ENCODE results near the gene LGALS1.

The LGALS1 gene

GRCh38 chr22:37725551-37726240 is 50.3 kb downstream of the LGALS1 start:
- DNase-seq (ENCODE audit: low read depth) = no peak

GRCh38 chr22:37726241-37726887 is 50.9 kb downstream of the LGALS1 start:
- no peak for DNase-seq (ENCODE audit: low read depth)

- DNase-seq (ENCODE audit: low read depth) = no peak
Measured at GRCh38 chr22:37728620-37729019, 53.2 kb downstream of the LGALS1 start.
